HUES64 (cell line): ENCODE results near the gene ERVW-1.
A peak's percentile ranks its signal among the peaks of the same experiment; 100 is the strongest.

ENCODE experiments used
- H3K27ac ChIP-seq: 2 replicates; pipeline ENCODE4 v1.7.0; 2013; ENCODE audit warnings: low read depth, low read length, inconsistent platforms
- H3K27me3 ChIP-seq: 2 replicates; pipeline ENCODE4 v1.6.1; 2013; ENCODE audit warnings: mild to moderate bottlenecking, low read length; ENCODE audit not compliant: insufficient read depth
- H3K36me3 ChIP-seq: 2 replicates; pipeline ENCODE4 v1.6.1; 2013; ENCODE audit warnings: mild to moderate bottlenecking, low read length; ENCODE audit not compliant: insufficient read depth
- H3K4me1 ChIP-seq: 2 replicates; pipeline ENCODE4 v1.6.1; 2013; ENCODE audit warnings: mild to moderate bottlenecking, low read length, moderate library complexity; ENCODE audit not compliant: insufficient read depth
- H3K4me3 ChIP-seq: 2 replicates; pipeline ENCODE4 v1.5.1; 2013; ENCODE audit warnings: mild to moderate bottlenecking, low read length, moderate library complexity
- H3K9ac ChIP-seq: 2 replicates; pipeline ENCODE4 v1.6.1; 2013; ENCODE audit warnings: mild to moderate bottlenecking, low read depth, low read length
- H3K9me3 ChIP-seq: 2 replicates; pipeline ENCODE4 v1.6.1; 2013; ENCODE audit warnings: low read depth, low read length; ENCODE audit not compliant: insufficient read depth
- WGBS: fragments of 150-250, 120-280 bp; methylation state at CpG from one replicate; pipeline ENCODE4 v1.1.7; 2013; ENCODE audit warnings: missing lambda C conversion rate; 5-methylcytosine and 5-hydroxymethylcytosine counted together

ERVW-1 gene

DNA sequence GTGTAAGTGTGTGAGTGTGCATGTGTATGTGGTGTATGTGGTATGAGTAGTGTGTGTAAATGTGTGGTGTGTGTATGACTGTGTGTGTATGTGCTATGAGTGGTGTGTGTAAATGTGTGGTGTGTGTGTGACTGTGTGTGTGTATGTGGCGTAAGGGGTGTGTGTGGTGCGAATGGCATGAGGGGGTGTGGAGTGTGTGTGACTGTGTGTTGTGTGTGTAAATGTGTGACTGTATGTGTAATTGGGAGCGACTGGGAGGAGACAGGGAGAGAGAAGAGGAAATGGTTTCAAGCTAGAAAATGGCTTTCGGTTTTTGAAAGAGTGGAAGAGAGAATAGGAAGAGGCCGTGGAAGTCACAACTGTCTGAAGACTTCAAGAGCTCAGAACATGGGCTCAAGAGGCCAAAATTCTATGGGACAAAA, 54.0 kb downstream of the ERVW-1 start:
- WGBS: 88% methylated on average over 5 of the region's 5 CpGs
- peaks cover 6% of the 10 kb centered on the region for H3K4me1 ChIP-seq
- H3K9ac ChIP-seq: peak overlapping the region; percentile 63; the same call in 1 of the 2 replicates
- no peaks in the 10 kb centered on the region for H3K27me3 ChIP-seq
- no peak overlapping the region for H3K27ac ChIP-seq
- no peaks in the 10 kb centered on the region for H3K36me3 ChIP-seq
- H3K4me3 ChIP-seq: no peak overlapping the region
- no peaks in the 10 kb centered on the region for H3K9me3 ChIP-seq

DNA sequence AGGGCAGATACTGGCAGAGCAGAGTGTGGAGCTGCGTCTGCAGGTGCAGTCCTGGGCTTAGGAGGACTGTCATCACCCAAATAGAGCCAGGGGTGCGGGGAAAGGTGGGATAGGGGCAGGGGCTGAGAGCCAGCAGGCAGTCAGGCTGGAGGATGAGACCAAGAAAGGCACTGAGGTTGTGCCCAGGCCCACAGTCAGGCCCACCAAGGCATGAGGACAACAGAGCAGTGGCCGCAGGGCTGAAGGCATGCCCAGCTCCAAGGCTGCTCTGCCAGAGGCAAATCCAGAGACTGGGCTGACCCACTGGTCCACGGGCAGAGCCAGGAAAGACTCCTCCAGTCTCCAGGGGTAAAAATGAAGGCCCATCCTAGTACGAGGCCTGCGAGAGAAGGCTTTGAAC, 54.8 kb downstream of the ERVW-1 start:
- Histone ChIP-seq H3K36me3 (no peaks in the 10 kb centered on the region), H3K9ac (no peak overlapping the region), H3K4me1 (peaks cover 6% of the 10 kb centered on the region), H3K9me3 (no peaks in the 10 kb centered on the region), H3K27me3 (no peaks in the 10 kb centered on the region), H3K4me3 (no peak overlapping the region), H3K27ac (no peak overlapping the region)
- WGBS: 94% methylated on average over 6 of the region's 6 CpGs

DNA sequence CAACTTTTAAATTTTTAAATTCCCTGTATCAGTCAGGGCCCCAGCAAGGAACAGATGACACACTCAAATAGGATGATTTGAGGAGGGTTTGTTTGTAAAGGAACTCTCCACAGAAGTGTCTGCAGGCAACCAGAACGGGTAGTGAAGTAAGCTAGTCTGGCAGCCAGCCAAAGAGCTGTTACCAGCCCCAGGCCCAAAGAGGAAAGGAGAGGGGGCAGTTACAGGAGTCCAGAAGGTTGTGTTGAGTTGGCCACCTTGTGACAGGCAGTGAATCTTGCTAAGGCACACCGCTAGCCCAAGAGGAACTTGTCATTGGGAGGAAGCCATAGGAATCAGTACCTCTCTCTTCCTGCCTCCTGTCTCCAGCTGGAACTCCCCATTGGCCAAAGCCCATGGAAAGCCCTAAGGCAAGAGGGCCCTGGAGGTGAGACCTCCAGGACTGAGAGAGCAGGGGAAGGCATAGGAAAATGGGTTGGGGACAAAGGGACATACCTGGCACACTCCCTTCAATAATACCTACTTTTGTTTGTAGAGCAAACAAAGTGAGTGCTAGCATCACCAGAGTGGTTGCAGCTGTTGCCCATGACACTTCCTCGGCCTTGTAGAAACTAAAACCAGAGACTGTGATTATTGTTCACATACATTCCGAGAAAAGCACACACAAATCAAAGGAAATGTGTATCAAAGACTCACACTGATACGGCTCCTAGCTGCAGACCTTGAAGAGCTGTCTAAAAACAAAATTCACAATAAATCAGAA, 55.9 kb downstream of the ERVW-1 start:
- Histone ChIP-seq H3K4me3 (no peak overlapping the region), H3K9ac (no peak overlapping the region), H3K9me3 (no peaks in the 10 kb centered on the region), H3K27me3 (no peaks in the 10 kb centered on the region), H3K36me3 (no peaks in the 10 kb centered on the region), H3K27ac (no peak overlapping the region), H3K4me1 (peaks cover 6% of the 10 kb centered on the region)
- 87% methylated on average over 5 of the region's 5 CpGs for WGBS
